ENCODE results near the gene PPM1E.
A peak's percentile ranks its signal among the peaks of the same experiment; 100 is the strongest.

Gene PPM1E

DNA sequence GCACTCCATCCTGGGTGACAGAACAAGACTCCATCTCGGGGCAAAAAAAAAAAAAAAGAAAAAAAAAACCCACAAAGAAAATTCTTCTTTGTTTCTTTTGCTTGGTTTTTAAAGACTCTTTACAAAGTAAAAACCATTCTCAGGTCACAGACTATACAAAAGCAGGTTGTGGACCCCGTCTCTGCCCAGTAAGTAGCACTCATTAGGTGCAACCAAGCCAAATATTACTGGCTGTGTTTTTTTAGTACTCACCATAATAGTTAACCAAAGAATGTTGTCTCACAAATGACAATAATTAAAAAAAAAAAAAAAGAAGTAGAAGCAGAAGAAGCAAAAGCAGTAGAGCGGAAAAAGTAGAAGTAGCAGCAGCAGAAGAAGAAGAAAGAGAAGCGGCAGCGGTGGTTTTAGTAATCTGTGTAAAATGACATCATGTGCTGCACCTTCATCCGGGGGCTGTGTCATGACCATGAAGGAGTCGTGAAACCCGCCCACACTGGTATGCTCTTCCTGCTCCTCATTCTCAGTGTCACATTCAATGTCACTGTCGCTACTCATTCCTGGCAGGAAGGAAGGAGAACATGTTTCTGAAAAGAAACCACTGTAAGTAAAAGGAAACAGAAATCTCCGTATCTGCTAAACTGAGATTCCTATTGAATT lies 245.6 kb downstream of the PPM1E start:
- DNase-seq, result peak; percentile 80

GRCh38 chr17:59002126-59002525 lies 246.5 kb downstream of the PPM1E start:
- no peak for DNase-seq

- no peak for DNase-seq
Observed at GRCh38 chr17:59002848-59003247, 247.2 kb downstream of the PPM1E start.

DNA sequence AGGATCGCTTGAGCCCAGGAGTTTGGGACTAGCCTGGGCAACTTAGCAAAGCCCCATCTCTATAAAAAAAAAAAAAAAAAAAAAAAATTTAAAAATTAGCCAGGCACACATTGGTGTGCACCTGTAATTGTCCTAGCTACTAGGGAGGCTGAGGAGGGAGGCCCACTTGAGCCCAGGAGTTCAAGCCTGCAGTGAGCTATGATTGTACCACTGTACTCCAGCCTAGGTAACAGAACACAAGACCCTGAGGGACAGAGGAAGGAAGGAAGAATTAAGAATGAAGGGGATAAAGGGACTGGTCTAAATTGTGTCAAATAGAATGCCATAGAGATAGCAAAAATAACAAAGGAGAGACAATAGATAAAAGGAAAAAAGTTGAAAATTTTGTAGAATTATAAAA lies 248.2 kb downstream of the PPM1E start:
- no peak for DNase-seq

GRCh38 chr17:59004338-59005111 lies 248.9 kb downstream of the PPM1E start:
- peak; percentile 78 for DNase-seq

GRCh38 chr17:59007995-59008394 lies 252.3 kb downstream of the PPM1E start:
- no peak for DNase-seq

GRCh38 chr17:59008737-59009136 lies 253.1 kb downstream of the PPM1E start:
- no peak for DNase-seq

- DNase-seq, result no peak
Observed at GRCh38 chr17:59010026-59010425, 254.4 kb downstream of the PPM1E start.

DNA sequence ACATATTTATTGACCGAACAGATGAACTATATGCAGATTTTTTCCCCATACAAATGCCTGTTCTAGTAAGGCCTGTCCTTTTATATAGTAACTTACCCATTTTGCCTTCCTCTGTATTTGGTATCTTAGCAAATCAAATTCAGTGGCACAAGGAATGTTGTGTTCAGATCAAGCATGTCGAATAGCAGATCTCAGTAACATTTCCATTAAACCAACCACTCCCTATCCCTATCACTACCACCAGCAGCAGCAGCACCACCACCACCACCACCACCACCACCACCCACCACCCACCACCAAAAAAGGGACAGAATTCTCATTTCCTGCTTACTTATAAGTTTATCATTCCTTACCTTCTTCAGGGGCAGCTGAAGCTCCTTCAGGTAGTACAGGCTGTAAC lies 256.3 kb downstream of the PPM1E start:
- no peak for DNase-seq

- no peak for DNase-seq
Observed at GRCh38 chr17:59018019-59018418, 262.4 kb downstream of the PPM1E start.

DNA sequence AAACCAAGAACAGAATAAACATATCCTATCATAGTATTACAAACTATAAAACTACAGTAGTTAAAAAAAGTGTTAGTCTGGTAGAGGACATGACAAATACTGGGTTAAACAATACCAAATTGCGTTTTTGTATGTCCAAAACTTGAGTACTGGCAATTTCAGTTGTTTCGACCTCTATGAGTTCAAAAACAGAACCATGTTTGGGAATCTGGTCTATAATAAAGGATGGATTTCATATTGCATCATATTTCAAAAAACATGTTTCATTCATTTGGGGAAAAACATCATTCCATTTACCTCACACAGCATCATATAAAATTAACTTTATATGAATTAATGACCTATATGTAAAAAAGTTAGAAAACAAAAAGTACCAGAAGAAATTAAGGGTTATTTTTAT lies 269.3 kb downstream of the PPM1E start:
- no peak for DNase-seq

DNA sequence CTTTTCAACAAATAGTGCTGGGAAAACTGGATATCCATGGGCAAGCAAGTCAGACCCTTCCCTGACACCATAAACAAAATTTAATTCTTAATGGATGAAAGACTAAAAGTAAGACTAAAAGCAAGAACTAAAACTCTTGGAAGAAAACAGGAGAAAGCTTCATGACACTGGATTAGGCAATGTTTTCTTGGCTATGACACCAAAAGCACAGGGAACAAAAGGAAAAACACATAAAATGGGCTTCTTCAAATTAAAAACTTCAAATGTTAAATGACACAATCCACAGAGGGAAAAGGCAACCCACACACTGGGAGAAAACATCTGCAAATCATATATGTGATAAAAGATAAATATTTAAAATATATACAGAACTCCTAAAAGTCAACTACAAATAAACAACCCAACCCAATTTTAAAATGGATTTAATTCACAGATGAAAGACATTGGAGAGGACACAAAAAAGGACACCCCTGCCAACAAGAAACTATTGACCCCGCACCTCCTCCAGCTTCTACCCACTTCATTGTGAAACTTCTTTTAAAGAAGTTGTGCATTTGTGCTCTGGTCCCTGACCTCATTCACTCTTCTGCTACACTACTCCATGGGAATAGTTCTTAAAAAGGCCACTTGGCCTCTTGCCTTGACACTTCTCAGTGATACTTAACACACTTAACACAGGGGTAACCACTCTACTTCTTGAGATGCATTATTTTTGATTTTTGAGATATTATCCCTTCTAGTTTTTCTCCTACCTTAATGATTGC lies 270.7 kb downstream of the PPM1E start:
- no peak for DNase-seq

- DNase-seq, result no peak
Observed at GRCh38 chr17:59027750-59028149, 272.1 kb downstream of the PPM1E start.

GRCh38 chr17:59028328-59028727 lies 272.7 kb downstream of the PPM1E start:
- DNase-seq, result no peak

DNA sequence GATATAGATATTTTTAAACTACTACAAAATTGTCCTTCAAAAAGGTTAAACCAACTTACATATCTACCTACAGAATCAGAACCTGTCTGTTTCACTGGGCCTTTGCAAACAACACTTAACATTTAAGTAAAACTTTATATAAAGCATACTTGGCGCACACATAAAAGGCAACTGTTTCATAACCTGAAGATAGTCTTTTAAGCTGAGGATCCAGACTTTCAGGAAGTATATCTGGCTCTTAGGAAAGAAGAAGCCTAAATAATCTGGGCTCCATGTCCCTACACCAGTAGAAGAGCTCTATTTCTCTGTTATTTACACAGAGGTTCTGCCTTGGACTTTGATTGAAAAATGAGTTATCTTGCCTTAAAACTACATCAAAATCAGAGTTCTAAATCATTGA lies 275.2 kb downstream of the PPM1E start:
- DNase-seq, result no peak

Measured in CD4-positive, alpha-beta T cell treated with Interleukin-12 subunit alpha and Interleukin-12 subunit beta, for 1 hour (primary cell).